Measurements from ENCODE around the gene RNF26.

DNA sequence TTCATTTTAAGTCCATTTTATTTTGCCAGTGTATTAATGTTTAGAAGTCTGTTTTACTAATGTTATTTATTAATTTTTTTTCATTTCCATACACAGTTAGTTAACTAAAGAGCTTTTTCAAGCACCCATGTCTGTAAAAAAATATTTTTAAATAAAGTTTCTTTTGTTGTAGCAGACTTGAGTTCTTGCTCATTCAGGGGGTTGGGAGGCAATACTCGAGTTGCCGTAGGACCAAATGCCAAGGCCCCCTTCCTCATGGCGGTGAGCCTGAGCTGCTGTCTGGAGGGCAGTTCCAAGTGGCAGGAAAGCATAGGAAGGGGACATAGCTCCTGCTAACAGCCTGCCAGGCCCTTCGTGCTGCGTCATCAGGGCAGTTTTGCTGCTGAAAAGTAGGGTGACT is 26.4 kb upstream of the RNF26 start:
- no peak for TF ChIP-seq CREB1 (CRISPR knock-in tag; IDR thresholded peaks at IDR 0.05)
- TF ChIP-seq, protein P1, sequence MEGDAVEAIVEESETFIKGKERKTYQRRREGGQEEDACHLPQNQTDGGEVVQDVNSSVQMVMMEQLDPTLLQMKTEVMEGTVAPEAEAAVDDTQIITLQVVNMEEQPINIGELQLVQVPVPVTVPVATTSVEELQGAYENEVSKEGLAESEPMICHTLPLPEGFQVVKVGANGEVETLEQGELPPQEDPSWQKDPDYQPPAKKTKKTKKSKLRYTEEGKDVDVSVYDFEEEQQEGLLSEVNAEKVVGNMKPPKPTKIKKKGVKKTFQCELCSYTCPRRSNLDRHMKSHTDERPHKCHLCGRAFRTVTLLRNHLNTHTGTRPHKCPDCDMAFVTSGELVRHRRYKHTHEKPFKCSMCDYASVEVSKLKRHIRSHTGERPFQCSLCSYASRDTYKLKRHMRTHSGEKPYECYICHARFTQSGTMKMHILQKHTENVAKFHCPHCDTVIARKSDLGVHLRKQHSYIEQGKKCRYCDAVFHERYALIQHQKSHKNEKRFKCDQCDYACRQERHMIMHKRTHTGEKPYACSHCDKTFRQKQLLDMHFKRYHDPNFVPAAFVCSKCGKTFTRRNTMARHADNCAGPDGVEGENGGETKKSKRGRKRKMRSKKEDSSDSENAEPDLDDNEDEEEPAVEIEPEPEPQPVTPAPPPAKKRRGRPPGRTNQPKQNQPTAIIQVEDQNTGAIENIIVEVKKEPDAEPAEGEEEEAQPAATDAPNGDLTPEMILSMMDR (IDR thresholded peaks at IDR 0.05), result no peak
- TF ChIP-seq, protein P2, sequence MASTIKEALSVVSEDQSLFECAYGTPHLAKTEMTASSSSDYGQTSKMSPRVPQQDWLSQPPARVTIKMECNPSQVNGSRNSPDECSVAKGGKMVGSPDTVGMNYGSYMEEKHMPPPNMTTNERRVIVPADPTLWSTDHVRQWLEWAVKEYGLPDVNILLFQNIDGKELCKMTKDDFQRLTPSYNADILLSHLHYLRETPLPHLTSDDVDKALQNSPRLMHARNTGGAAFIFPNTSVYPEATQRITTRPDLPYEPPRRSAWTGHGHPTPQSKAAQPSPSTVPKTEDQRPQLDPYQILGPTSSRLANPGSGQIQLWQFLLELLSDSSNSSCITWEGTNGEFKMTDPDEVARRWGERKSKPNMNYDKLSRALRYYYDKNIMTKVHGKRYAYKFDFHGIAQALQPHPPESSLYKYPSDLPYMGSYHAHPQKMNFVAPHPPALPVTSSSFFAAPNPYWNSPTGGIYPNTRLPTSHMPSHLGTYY (CRISPR knock-in tag; IDR thresholded peaks at IDR 0.05), result no peak
- TF ChIP-seq FOXJ3 (CRISPR knock-in tag; IDR thresholded peaks at IDR 0.05; ENCODE audit: borderline replicate concordance), result no peak
- no peak for TF ChIP-seq JUN (CRISPR knock-in tag; IDR thresholded peaks at IDR 0.05)
- TF ChIP-seq HMGA2 (CRISPR knock-in tag; IDR thresholded peaks at IDR 0.05), result no peak
- TF ChIP-seq ESRRA (CRISPR knock-in tag; IDR thresholded peaks at IDR 0.05; ENCODE audit: borderline replicate concordance), result no peak
